ENCODE measurements around the gene NRG2.

DNA sequence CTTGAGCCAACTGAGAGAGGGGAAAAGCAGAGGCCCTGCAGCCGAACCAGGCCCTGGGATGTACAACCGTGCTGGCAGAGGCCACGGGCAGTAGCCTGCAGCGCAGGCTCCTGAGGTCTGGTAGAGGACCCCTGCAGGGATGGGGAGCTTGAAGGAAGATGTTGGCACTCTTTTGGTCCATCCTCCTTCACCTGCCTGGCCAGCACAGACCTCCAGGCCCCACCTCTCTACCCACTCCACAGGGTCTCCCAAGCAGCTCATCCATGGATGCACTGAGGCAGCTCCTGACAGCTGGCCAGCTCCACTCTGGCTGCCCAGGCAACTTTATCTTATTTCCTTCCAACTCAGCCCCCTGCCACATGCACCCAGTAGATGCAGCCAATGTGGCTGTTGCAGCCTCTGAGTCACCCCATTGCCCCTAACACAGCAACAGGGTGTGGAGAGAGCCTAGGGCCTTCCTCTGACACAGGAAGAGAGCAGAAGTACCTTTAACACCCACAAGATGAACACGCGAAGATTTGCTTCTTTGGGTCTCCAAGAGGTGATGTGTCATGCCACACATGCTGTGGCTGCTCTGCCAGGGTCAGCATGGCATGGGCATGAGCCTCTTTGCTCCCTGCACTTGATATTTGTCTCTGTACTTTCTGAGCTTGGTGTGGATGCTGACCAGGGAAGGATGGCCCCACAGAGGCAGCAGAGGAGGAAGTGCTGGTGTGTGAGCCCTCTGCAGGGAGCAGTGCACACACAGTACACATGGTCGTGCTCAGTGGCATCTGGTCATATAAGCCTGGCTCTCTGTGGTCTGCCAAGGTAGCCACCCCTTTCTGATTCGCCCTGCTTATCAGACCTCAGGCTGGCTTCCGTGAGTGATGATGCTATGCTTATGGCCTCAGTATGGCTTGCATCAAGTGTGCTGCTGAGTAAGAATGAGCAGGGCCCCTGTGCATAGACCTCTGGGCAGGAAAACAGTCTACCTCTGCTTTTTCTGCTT, 117.2 kb downstream of the NRG2 start:
- TF ChIP-seq FOSL1 (IDR thresholded peaks at IDR 0.05; ENCODE audit: insufficient read depth, low read depth, low read length) = no peak
- no peak for TF ChIP-seq RFX5 (IDR thresholded peaks at IDR 0.05; ENCODE audit: borderline replicate concordance, low read depth, low read length)
- TF ChIP-seq SP1 (IDR thresholded peaks at IDR 0.05; ENCODE audit: low read depth, low read length) = no peak
- TF ChIP-seq, protein P1, sequence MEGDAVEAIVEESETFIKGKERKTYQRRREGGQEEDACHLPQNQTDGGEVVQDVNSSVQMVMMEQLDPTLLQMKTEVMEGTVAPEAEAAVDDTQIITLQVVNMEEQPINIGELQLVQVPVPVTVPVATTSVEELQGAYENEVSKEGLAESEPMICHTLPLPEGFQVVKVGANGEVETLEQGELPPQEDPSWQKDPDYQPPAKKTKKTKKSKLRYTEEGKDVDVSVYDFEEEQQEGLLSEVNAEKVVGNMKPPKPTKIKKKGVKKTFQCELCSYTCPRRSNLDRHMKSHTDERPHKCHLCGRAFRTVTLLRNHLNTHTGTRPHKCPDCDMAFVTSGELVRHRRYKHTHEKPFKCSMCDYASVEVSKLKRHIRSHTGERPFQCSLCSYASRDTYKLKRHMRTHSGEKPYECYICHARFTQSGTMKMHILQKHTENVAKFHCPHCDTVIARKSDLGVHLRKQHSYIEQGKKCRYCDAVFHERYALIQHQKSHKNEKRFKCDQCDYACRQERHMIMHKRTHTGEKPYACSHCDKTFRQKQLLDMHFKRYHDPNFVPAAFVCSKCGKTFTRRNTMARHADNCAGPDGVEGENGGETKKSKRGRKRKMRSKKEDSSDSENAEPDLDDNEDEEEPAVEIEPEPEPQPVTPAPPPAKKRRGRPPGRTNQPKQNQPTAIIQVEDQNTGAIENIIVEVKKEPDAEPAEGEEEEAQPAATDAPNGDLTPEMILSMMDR (IDR thresholded peaks at IDR 0.05; ENCODE audit: control extremely low read depth in 1 of 3, insufficient read depth in 1 of 3, low read depth in 1 of 3, low read length in 3 of 3) = no peak
- TF ChIP-seq EP300 (IDR thresholded peaks at IDR 0.05; ENCODE audit: borderline replicate concordance in 1 of 2, low read depth in 2 of 2, low read length in 2 of 2) = no peak

Measured in H1 (cell line).